ENCODE results near the gene FAM181A. TPM values are rescaled to one million over a fixed set of nuclear protein-coding genes. Genes with fewer than 3 reads are reported as not detected.

The FAM181A gene
- total RNA-seq, 1 experiment from 2014 or later, result not detected

GRCh38 chr14:93951635-93952540, 24.7 kb downstream of the FAM181A start:
- no peak for DNase-seq
- intact Hi-C loops (cut with micrococcal nuclease; ENCODE audit: unreplicated experiment), result no loop called here
- ChIA-PET POLR2A (ENCODE audit: unreplicated experiment) (no interaction called here), CTCF (no interaction called here)
- Histone ChIP-seq H3K4me3 (no peak overlapping the region), H3K27ac (no peak overlapping the region), H4K20me1 (ENCODE audit: insufficient read depth) (no peaks in the 10 kb centered on the region), H3K9me2 (ENCODE audit: insufficient read depth) (no peaks in the 10 kb centered on the region), H3K4me1 (replicated peaks; ENCODE audit: insufficient read depth) (no peaks in the 10 kb centered on the region), H3K4me2 (no peak overlapping the region), H3K36me3 (ENCODE audit: low read depth) (no peaks in the 10 kb centered on the region), H3K27me3 (ENCODE audit: insufficient read depth, low read depth) (no peaks in the 10 kb centered on the region), H3F3A (ENCODE audit: insufficient read depth, low read depth) (peaks cover 2% of the 10 kb centered on the region; the same call in 1 of the 2 replicates), H3K9me3 (ENCODE audit: insufficient read depth, low read depth) (no peaks in the 10 kb centered on the region), H2AFZ (no peak overlapping the region), H3K79me2 (ENCODE audit: low read depth) (no peaks in the 10 kb centered on the region)
- BruUV-seq (replicated peaks), result no TSS peak
- TF ChIP-seq, protein P1, sequence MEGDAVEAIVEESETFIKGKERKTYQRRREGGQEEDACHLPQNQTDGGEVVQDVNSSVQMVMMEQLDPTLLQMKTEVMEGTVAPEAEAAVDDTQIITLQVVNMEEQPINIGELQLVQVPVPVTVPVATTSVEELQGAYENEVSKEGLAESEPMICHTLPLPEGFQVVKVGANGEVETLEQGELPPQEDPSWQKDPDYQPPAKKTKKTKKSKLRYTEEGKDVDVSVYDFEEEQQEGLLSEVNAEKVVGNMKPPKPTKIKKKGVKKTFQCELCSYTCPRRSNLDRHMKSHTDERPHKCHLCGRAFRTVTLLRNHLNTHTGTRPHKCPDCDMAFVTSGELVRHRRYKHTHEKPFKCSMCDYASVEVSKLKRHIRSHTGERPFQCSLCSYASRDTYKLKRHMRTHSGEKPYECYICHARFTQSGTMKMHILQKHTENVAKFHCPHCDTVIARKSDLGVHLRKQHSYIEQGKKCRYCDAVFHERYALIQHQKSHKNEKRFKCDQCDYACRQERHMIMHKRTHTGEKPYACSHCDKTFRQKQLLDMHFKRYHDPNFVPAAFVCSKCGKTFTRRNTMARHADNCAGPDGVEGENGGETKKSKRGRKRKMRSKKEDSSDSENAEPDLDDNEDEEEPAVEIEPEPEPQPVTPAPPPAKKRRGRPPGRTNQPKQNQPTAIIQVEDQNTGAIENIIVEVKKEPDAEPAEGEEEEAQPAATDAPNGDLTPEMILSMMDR (conservative IDR thresholded peaks at IDR 0.05), result no peak
- TF ChIP-seq EZH2 (IDR thresholded peaks at IDR 0.05; ENCODE audit: low read depth), result no peak

DNA sequence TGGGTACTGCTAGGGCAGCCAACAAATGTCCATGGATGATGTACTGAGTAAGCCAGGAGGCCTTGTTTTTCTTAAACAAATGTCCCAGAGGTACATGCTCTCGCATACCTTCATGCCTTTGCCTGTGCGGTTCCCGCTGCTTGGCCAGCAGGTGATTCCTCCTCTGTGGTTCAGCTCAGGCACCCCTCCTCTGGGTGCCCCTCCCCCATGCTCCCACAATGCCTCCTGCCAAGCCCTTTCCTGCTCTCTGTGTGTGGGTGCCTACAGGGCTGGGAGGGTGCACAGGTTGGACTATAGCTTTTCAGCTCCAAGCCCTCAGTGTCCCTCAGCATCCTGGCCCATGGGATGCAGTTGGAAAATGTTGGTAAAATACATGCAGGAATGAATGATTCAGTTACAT, 25.7 kb downstream of the FAM181A start:
- no peaks in the 10 kb centered on the region for H3K36me3 ChIP-seq (ENCODE audit: low read depth)
- H3K27me3 ChIP-seq (ENCODE audit: insufficient read depth, low read depth), result no peaks in the 10 kb centered on the region
- POLR2A ChIA-PET (ENCODE audit: unreplicated experiment), result no interaction called here
- H3K4me3 ChIP-seq, result no peak overlapping the region
- H3K9me3 ChIP-seq (ENCODE audit: insufficient read depth, low read depth), result no peaks in the 10 kb centered on the region
- H3F3A ChIP-seq (ENCODE audit: insufficient read depth, low read depth), result no peaks in the 10 kb centered on the region
- H4K20me1 ChIP-seq (ENCODE audit: insufficient read depth), result no peaks in the 10 kb centered on the region
- H3K4me2 ChIP-seq, result no peak overlapping the region
- TF ChIP-seq, protein P1 (conservative IDR thresholded peaks at IDR 0.05), result no peak
- TF ChIP-seq EZH2 (IDR thresholded peaks at IDR 0.05; ENCODE audit: low read depth), result no peak
- H2AFZ ChIP-seq, result no peak overlapping the region
- H3K4me1 ChIP-seq (replicated peaks; ENCODE audit: insufficient read depth), result no peaks in the 10 kb centered on the region
- H3K27ac ChIP-seq, result no peak overlapping the region
- BruUV-seq (replicated peaks), result no TSS peak
- no peaks in the 10 kb centered on the region for H3K79me2 ChIP-seq (ENCODE audit: low read depth)
- CTCF ChIA-PET, result no interaction called here
- H3K9me2 ChIP-seq (ENCODE audit: insufficient read depth), result no peaks in the 10 kb centered on the region
- no peak for DNase-seq
- intact Hi-C loops (cut with micrococcal nuclease; ENCODE audit: unreplicated experiment), result no loop called here

DNA sequence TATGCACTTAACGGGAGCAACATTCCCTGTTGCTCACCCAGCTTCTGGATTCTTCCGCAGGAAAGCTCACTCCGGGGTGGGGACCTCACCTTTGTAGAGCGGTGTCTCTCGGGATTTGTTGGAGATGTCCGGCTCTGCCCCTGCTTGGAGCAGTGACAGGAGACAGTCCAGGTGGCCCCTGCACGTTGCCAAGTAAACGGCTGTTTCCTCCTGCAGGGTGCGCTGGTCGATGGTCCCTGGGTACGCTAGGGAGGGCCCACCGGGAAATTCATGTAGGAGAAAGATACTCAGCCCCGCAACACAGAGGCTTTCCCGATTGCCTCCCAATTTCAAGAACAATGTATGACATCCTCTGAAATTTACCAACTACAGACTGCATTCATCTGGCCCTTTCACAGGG, 26.1 kb downstream of the FAM181A start:
- Histone ChIP-seq H3K9me2 (ENCODE audit: insufficient read depth) (no peaks in the 10 kb centered on the region), H3K36me3 (ENCODE audit: low read depth) (no peaks in the 10 kb centered on the region), H3K27me3 (ENCODE audit: insufficient read depth, low read depth) (no peaks in the 10 kb centered on the region), H3K4me2 (no peak overlapping the region), H3K4me3 (no peak overlapping the region), H3K9me3 (ENCODE audit: insufficient read depth, low read depth) (no peaks in the 10 kb centered on the region), H4K20me1 (ENCODE audit: insufficient read depth) (no peaks in the 10 kb centered on the region), H3K27ac (no peak overlapping the region), H2AFZ (no peak overlapping the region), H3F3A (ENCODE audit: insufficient read depth, low read depth) (no peaks in the 10 kb centered on the region), H3K4me1 (replicated peaks; ENCODE audit: insufficient read depth) (no peaks in the 10 kb centered on the region), H3K79me2 (ENCODE audit: low read depth) (no peaks in the 10 kb centered on the region)
- ChIA-PET CTCF (no interaction called here), POLR2A (ENCODE audit: unreplicated experiment) (no interaction called here)
- no peak for DNase-seq
- TF ChIP-seq EZH2 (IDR thresholded peaks at IDR 0.05; ENCODE audit: low read depth), result no peak
- TF ChIP-seq, protein P1 (conservative IDR thresholded peaks at IDR 0.05), result no peak
- intact Hi-C loops (cut with micrococcal nuclease; ENCODE audit: unreplicated experiment), result no loop called here
- no TSS peak for BruUV-seq (replicated peaks)
